AG04450 (cell line): ENCODE data around the gene RTKN. TPM values are rescaled to one million over a fixed set of nuclear protein-coding genes. Genes with fewer than 3 reads are reported as not detected.

Experiments
- CTCF ChIA-PET: fragments of 300-600, 350-600 bp; formaldehyde crosslinking; extraction: SDS; loops from one replicate; lab custom pipeline; 2022; ENCODE audit warnings: antibody characterized with exemption, inconsistent platforms; lab: Charles Lee
- POLR2A ChIA-PET: fragments of 350-600 bp; formaldehyde crosslinking; extraction: SDS; loops from one replicate; lab custom pipeline; 2021; ENCODE audit warnings: antibody characterized with exemption, inconsistent platforms; lab: Yijun Ruan, JAX
- DNase-seq: peaks from one replicate; pipeline ENCODE4 v3.0.0-alpha.2; 2011; ENCODE audit warnings: low read depth, low spot score
- H3K27ac ChIP-seq: one replicate; pipeline ENCODE4 v1.5.1; 2012; ENCODE audit warnings: low read depth, low read length, control low read depth
- H3K27me3 ChIP-seq: one replicate; pipeline ENCODE4 v1.6.0; 2012; ENCODE audit warnings: low read length; ENCODE audit not compliant: control insufficient read depth, insufficient read depth
- H3K4me3 ChIP-seq: 2 replicates; pipeline ENCODE4 v1.5.1; 2011; ENCODE audit warnings: mild to moderate bottlenecking, low read depth, low read length, control low read depth
- H3K9me3 ChIP-seq: 2 replicates; pipeline ENCODE4 v1.5.1; 2012; ENCODE audit warnings: low read length; ENCODE audit not compliant: control insufficient read depth, insufficient read depth
- CTCF ChIP-seq: IDR thresholded peaks from 2 replicates; pipeline ENCODE4 v1.5.1; 2011; ENCODE audit warnings: low read depth, low read length, control low read depth, inconsistent platforms
- polyA plus RNA-seq: library from polyadenylated mRNA; depleted of rRNA; stranded (reverse); fragments of >200 nt; gene quantifications from 2 replicates; pipeline ENCODE4 v1.2.3, GENCODE V29; 2011

The RTKN gene
- polyA plus RNA-seq, 1 experiment = 12.7 TPM

GRCh38 chr2:74436111-74436805 lies 5.5 kb downstream of the RTKN start:
- no peak for DNase-seq
- no peak overlapping the region for H3K4me3 ChIP-seq
- ChIA-PET CTCF (no interaction called here), POLR2A (no interaction called here)
- no peak overlapping the region for H3K27ac ChIP-seq
- H3K9me3 ChIP-seq = peaks cover 5% of the 10 kb centered on the region; the same call in 1 of the 2 replicates
- peaks cover 4% of the 10 kb centered on the region for H3K27me3 ChIP-seq
- TF ChIP-seq CTCF = no peak

- H3K9me3 ChIP-seq = no peaks in the 10 kb centered on the region
- ChIA-PET POLR2A (no interaction called here), CTCF (no interaction called here)
- H3K27me3 ChIP-seq = no peaks in the 10 kb centered on the region
- H3K4me3 ChIP-seq = no peak overlapping the region
- no peak overlapping the region for H3K27ac ChIP-seq
- TF ChIP-seq CTCF = no peak
- DNase-seq = no peak
Observed at GRCh38 chr2:74430502-74430901, 11.2 kb downstream of the RTKN start.

GRCh38 chr2:74429487-74430451 lies 12.0 kb downstream of the RTKN start:
- ChIA-PET POLR2A (no interaction called here), CTCF (no interaction called here)
- TF ChIP-seq CTCF = no peak
- DNase-seq = no peak
- Histone ChIP-seq H3K4me3 (no peak overlapping the region), H3K9me3 (no peaks in the 10 kb centered on the region), H3K27me3 (no peaks in the 10 kb centered on the region), H3K27ac (no peak overlapping the region)

GRCh38 chr2:74428675-74429074 lies 13.1 kb downstream of the RTKN start:
- H3K27me3 ChIP-seq = no peaks in the 10 kb centered on the region
- H3K4me3 ChIP-seq = no peak overlapping the region
- no peak for TF ChIP-seq CTCF
- no peak for DNase-seq
- no peak overlapping the region for H3K27ac ChIP-seq
- no peaks in the 10 kb centered on the region for H3K9me3 ChIP-seq
- CTCF ChIA-PET = no interaction called here
- POLR2A ChIA-PET = no interaction called here

- ChIA-PET POLR2A (interaction anchor here (0.7 kb wide), 1 partner anchor 36 kb away, joined by 5 read pairs; no protein-coding TSS in a partner anchor), CTCF (no interaction called here)
- Histone ChIP-seq H3K4me3 (no peak overlapping the region), H3K27ac (no peak overlapping the region), H3K9me3 (no peaks in the 10 kb centered on the region), H3K27me3 (no peaks in the 10 kb centered on the region)
- DNase-seq = no peak
- TF ChIP-seq CTCF = no peak
Observed at GRCh38 chr2:74427551-74427950, 14.2 kb downstream of the RTKN start.
